ENCODE measurements around the gene ATG7.
"Not testable (repeated sequence)": the region's sequence is repeated elsewhere in the genome, so short reads cannot be mapped to it uniquely, and the experiment has no call there.

The ATG7 gene

DNA sequence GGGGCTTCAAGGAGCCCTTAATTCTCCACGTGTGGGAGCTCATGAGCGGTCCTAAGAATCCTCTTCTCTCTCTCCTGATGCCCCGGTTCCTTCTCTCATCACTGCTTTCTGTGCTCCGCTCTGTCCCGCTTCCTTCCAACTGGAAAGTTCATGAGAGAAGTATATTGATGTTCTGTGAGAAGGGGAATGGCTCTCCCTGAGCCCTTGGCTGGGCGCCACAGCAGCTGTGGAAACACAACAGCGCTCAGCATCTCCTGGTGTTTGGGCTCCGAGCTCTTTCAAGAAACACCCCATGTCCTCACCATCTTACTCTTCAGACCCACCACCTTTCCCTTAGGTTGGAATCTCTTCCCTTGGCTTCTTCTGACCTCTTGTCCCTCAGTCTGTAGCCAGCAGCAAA, 209.8 kb downstream of the ATG7 start:
- Histone ChIP-seq H3K9me3 (ENCODE audit: insufficient read depth, low read length) (no peaks in the 10 kb centered on the region), H3K9me2 (replicated peaks; ENCODE audit: insufficient read depth, low read length) (no peaks in the 10 kb centered on the region), H3K36me3 (ENCODE audit: low read length) (no peaks in the 10 kb centered on the region), H3K9ac (ENCODE audit: low read length) (no peak overlapping the region), H2AFZ (ENCODE audit: low read depth, low read length, severe bottlenecking) (no peak overlapping the region), H3K27ac (ENCODE audit: low read depth, low read length) (no peak overlapping the region), H3F3A (ENCODE audit: insufficient read depth) (no peaks in the 10 kb centered on the region), H3K4me3 (ENCODE audit: insufficient read depth, low read length, poor library complexity, severe bottlenecking) (no peak overlapping the region), H3K4me2 (ENCODE audit: low read depth, low read length, poor library complexity, severe bottlenecking) (no peak overlapping the region), H3K27me3 (ENCODE audit: low read length) (no peaks in the 10 kb centered on the region), H3K79me2 (ENCODE audit: insufficient read depth, low read length) (no peaks in the 10 kb centered on the region), H4K20me1 (ENCODE audit: low read depth, low read length) (no peaks in the 10 kb centered on the region)
- TF ChIP-seq, protein P1, sequence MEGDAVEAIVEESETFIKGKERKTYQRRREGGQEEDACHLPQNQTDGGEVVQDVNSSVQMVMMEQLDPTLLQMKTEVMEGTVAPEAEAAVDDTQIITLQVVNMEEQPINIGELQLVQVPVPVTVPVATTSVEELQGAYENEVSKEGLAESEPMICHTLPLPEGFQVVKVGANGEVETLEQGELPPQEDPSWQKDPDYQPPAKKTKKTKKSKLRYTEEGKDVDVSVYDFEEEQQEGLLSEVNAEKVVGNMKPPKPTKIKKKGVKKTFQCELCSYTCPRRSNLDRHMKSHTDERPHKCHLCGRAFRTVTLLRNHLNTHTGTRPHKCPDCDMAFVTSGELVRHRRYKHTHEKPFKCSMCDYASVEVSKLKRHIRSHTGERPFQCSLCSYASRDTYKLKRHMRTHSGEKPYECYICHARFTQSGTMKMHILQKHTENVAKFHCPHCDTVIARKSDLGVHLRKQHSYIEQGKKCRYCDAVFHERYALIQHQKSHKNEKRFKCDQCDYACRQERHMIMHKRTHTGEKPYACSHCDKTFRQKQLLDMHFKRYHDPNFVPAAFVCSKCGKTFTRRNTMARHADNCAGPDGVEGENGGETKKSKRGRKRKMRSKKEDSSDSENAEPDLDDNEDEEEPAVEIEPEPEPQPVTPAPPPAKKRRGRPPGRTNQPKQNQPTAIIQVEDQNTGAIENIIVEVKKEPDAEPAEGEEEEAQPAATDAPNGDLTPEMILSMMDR (IDR thresholded peaks at IDR 0.05; ENCODE audit: insufficient read depth, low read length, poor library complexity, severe bottlenecking) = no peak
- no peak for TF ChIP-seq EZH2phosphoT487 (conservative IDR thresholded peaks at IDR 0.05; ENCODE audit: low read length)

DNA sequence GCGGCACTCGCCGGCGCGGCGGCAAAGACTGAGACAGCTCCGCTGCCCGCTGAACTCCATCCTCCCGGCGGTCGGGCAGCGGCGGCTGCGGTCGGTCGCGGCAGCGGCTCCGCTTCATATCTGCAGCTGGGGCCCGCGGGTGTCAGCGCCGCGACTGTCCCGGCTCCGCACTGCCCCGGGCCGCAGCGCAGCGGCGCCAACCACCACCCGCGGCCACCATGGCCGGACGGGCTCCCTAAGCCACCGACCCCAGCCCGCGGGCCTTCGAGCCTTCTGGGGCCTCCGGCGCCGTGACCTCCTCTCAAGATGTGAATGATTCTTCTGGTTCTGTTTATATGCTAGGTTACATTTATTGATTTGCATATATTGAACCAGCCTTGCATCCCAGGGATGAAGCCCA, 216.2 kb downstream of the ATG7 start:
- H3K27me3 ChIP-seq (ENCODE audit: low read length); H3K36me3 ChIP-seq (ENCODE audit: low read length); H3K9me3 ChIP-seq (ENCODE audit: insufficient read depth, low read length); H3K9ac ChIP-seq (ENCODE audit: low read length); H3K9me2 ChIP-seq (replicated peaks; ENCODE audit: insufficient read depth, low read length); H3K79me2 ChIP-seq (ENCODE audit: insufficient read depth, low read length); H3K4me3 ChIP-seq (ENCODE audit: insufficient read depth, low read length, poor library complexity, severe bottlenecking); H2AFZ ChIP-seq (ENCODE audit: low read depth, low read length, severe bottlenecking); H3K4me2 ChIP-seq (ENCODE audit: low read depth, low read length, poor library complexity, severe bottlenecking); H3F3A ChIP-seq (ENCODE audit: insufficient read depth); H3K27ac ChIP-seq (ENCODE audit: low read depth, low read length); H4K20me1 ChIP-seq (ENCODE audit: low read depth, low read length): not testable (repeated sequence)

DNA sequence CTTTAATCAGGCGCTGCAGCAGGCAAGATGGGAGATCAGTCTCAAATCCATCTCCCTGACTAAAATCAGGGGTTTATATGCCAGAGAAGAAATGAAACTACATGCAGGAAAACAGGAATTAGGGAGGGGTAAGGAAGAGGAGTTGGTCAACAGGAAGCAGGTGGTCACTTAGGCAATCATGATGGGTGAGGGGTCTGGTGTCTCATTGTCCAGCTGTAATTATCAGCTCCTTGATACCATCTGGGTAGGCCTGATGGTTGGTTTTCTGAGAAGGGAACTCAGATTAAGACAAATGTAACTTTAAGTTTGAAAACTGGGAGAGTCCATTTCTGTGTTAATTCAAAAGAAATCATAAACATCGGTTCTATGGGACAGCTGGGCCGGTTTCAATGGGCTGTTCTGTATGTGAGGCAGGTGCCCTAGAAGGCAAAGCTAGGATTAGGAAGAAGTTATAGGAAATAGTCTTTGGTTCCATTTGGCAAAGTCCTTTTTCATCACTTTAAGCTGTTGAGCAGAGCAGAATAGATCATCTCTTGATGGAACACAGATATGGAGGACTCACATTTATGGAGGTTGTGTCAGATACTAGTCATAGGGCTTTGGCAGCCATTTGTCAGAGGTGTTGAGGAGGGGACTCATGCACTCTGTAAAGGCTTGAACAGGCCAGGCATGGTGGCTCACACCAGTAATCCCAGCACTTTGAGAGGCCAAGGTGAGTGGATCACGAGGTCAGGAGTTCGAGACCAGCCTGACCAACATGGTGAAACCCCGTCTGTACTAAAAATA, 222.1 kb downstream of the ATG7 start:
- H3F3A ChIP-seq (ENCODE audit: insufficient read depth) = no peaks in the 10 kb centered on the region
- no peaks in the 10 kb centered on the region for H3K27me3 ChIP-seq (ENCODE audit: low read length)
- H4K20me1 ChIP-seq (ENCODE audit: low read depth, low read length) = no peaks in the 10 kb centered on the region
- no peak overlapping the region for H3K4me3 ChIP-seq (ENCODE audit: insufficient read depth, low read length, poor library complexity, severe bottlenecking)
- no peaks in the 10 kb centered on the region for H3K36me3 ChIP-seq (ENCODE audit: low read length)
- H3K27ac ChIP-seq (ENCODE audit: low read depth, low read length) = no peak overlapping the region
- TF ChIP-seq, protein P1 (IDR thresholded peaks at IDR 0.05; ENCODE audit: insufficient read depth, low read length, poor library complexity, severe bottlenecking) = no peak
- TF ChIP-seq EZH2phosphoT487 (conservative IDR thresholded peaks at IDR 0.05; ENCODE audit: low read length) = no peak
- no peak overlapping the region for H2AFZ ChIP-seq (ENCODE audit: low read depth, low read length, severe bottlenecking)
- H3K79me2 ChIP-seq (ENCODE audit: insufficient read depth, low read length) = no peaks in the 10 kb centered on the region
- H3K9ac ChIP-seq (ENCODE audit: low read length) = no peak overlapping the region
- H3K9me2 ChIP-seq (replicated peaks; ENCODE audit: insufficient read depth, low read length) = no peaks in the 10 kb centered on the region
- H3K4me2 ChIP-seq (ENCODE audit: low read depth, low read length, poor library complexity, severe bottlenecking) = no peak overlapping the region
- H3K9me3 ChIP-seq (ENCODE audit: insufficient read depth, low read length) = no peaks in the 10 kb centered on the region

DNA sequence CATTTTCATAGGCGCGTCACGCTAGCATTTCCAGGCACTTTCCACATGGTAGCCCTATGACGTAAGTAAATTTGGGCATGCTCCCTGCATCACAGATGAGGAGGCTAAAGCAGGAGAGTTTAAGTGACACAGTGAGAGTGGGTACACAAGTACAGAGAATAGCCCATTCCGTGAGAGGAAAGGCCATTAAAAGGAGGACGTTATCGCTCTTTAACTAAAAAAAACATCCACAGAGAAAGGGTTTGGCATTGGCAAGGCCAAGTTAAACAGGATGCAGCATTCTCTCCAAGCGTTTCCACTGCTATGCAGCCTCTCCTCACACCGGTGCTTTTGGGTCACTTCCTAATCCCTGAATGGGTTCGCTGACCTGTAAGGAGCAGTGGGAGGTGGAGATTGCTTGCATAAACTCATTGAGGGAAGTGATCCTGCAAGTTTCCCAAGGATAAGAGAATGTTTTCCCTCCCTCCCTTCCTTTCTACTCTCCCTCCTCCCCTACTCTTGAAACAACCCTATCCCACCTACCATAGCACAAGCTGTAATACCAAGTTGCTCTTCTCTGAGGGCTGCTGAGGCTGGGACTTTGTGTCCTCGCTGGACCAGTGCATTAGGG, 223.9 kb downstream of the ATG7 start:
- Histone ChIP-seq H3K27ac (ENCODE audit: low read depth, low read length) (no peak overlapping the region), H3K9me2 (replicated peaks; ENCODE audit: insufficient read depth, low read length) (no peaks in the 10 kb centered on the region), H3K9me3 (ENCODE audit: insufficient read depth, low read length) (no peaks in the 10 kb centered on the region), H3K4me2 (ENCODE audit: low read depth, low read length, poor library complexity, severe bottlenecking) (no peak overlapping the region), H3F3A (ENCODE audit: insufficient read depth) (no peaks in the 10 kb centered on the region), H2AFZ (ENCODE audit: low read depth, low read length, severe bottlenecking) (no peak overlapping the region), H3K36me3 (ENCODE audit: low read length) (no peaks in the 10 kb centered on the region), H3K27me3 (ENCODE audit: low read length) (no peaks in the 10 kb centered on the region), H3K4me3 (ENCODE audit: insufficient read depth, low read length, poor library complexity, severe bottlenecking) (no peak overlapping the region), H3K79me2 (ENCODE audit: insufficient read depth, low read length) (no peaks in the 10 kb centered on the region), H3K9ac (ENCODE audit: low read length) (no peak overlapping the region), H4K20me1 (ENCODE audit: low read depth, low read length) (no peaks in the 10 kb centered on the region)
- no peak for TF ChIP-seq EZH2phosphoT487 (conservative IDR thresholded peaks at IDR 0.05; ENCODE audit: low read length)
- TF ChIP-seq, protein P1 (IDR thresholded peaks at IDR 0.05; ENCODE audit: insufficient read depth, low read length, poor library complexity, severe bottlenecking) = no peak

Measured in SU-DHL-6 (cell line).